HEK293 (cell line): ENCODE measurements around the gene ASTN2.

ENCODE experiments used
- KLF1 ChIP-seq: fragments of 450-650 bp; formaldehyde crosslinking; IDR thresholded peaks from 2 replicates; pipeline ENCODE4 v1.5.1; 2016; ENCODE audit warnings: missing biosample characterization, missing genetic modification characterization
- KLF8 ChIP-seq: fragments of 450-650 bp; formaldehyde crosslinking; IDR thresholded peaks from 2 replicates; pipeline ENCODE4 v1.5.1; 2016; ENCODE audit warnings: missing biosample characterization, missing genetic modification characterization
- ZNF660 ChIP-seq: fragments of 450-650 bp; IDR thresholded peaks from 2 replicates; pipeline ENCODE4 v1.5.1; 2018; ENCODE audit warnings: missing biosample characterization, mild to moderate bottlenecking, missing genetic modification characterization
- TF ChIP-seq, protein P1 (sequence below): fragments of 450-650 bp; formaldehyde crosslinking; IDR thresholded peaks from 2 replicates; pipeline ENCODE4 v1.5.1; 2016; ENCODE audit warnings: missing biosample characterization, missing genetic modification characterization
- TF ChIP-seq, protein P2 (sequence below): fragments of 450-650 bp; formaldehyde crosslinking; IDR thresholded peaks from 2 replicates; pipeline ENCODE4 v1.5.1; 2016; ENCODE audit warnings: missing biosample characterization, missing genetic modification characterization
- TF ChIP-seq, protein P3 (sequence below): fragments of 450-650 bp; formaldehyde crosslinking; IDR thresholded peaks from 2 replicates; pipeline ENCODE4 v1.5.1; 2016; ENCODE audit warnings: missing biosample characterization, missing genetic modification characterization

DNA sequence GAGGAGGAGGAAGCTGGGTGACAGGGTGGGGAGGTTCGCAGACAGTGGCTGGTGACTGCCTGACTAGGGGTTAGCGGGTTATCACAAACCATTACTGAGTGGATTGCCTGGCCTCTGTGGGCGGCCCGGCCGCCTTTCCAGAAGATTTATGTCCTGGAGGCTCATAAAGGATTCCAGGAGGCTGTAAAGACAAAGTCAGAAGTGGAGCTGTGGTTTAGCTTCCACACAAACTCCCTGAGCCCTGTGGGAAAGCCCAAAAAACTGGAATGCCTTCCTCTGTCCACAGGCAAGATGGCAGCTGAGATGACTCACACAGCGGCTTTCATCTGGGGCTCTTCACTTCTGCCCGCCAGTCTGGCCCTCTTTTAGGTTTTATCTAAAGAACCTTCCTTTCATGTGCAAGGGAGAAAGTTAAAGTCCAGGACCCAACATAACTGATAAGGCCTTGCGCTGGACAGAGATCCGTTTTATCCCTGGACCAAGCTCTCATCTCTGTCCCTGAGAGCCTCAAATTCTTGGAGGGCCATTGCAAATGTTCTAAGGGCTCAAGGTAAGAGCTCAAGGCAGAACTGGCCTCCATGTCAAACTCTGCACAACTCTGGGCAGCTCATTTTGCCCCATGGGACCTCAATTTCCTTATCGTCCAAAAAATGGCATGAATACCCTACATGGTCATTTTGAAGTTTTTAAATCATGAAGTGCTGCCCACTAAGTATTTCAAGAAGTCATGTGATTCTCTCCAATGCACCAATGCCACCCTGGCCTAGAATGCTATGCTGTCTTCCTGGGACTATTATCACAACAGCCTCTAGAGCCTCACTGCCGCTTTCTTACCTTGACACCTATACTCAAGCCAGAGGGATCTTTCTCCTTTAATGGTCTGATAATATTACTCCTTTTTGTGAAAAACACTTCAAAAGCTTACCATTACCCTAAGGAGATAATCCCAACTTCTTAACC, 977.2 kb downstream of the ASTN2 start:
- no peak for TF ChIP-seq ZNF660 (tag by site-specific recombination)
- TF ChIP-seq, protein P1, sequence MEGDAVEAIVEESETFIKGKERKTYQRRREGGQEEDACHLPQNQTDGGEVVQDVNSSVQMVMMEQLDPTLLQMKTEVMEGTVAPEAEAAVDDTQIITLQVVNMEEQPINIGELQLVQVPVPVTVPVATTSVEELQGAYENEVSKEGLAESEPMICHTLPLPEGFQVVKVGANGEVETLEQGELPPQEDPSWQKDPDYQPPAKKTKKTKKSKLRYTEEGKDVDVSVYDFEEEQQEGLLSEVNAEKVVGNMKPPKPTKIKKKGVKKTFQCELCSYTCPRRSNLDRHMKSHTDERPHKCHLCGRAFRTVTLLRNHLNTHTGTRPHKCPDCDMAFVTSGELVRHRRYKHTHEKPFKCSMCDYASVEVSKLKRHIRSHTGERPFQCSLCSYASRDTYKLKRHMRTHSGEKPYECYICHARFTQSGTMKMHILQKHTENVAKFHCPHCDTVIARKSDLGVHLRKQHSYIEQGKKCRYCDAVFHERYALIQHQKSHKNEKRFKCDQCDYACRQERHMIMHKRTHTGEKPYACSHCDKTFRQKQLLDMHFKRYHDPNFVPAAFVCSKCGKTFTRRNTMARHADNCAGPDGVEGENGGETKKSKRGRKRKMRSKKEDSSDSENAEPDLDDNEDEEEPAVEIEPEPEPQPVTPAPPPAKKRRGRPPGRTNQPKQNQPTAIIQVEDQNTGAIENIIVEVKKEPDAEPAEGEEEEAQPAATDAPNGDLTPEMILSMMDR: no peak
- no peak for TF ChIP-seq KLF8 (tag by site-specific recombination)
- TF ChIP-seq, protein P2, sequence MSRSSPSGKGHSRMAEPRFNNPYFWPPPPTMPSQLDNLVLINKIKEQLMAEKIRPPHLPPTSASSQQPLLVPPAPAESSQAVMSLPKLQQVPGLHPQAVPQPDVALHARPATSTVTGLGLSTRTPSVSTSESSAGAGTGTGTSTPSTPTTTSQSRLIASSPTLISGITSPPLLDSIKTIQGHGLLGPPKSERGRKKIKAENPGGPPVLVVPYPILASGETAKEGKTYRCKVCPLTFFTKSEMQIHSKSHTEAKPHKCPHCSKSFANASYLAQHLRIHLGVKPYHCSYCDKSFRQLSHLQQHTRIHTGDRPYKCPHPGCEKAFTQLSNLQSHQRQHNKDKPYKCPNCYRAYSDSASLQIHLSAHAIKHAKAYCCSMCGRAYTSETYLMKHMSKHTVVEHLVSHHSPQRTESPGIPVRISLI (tag by site-specific recombination): no peak
- TF ChIP-seq, protein P3, sequence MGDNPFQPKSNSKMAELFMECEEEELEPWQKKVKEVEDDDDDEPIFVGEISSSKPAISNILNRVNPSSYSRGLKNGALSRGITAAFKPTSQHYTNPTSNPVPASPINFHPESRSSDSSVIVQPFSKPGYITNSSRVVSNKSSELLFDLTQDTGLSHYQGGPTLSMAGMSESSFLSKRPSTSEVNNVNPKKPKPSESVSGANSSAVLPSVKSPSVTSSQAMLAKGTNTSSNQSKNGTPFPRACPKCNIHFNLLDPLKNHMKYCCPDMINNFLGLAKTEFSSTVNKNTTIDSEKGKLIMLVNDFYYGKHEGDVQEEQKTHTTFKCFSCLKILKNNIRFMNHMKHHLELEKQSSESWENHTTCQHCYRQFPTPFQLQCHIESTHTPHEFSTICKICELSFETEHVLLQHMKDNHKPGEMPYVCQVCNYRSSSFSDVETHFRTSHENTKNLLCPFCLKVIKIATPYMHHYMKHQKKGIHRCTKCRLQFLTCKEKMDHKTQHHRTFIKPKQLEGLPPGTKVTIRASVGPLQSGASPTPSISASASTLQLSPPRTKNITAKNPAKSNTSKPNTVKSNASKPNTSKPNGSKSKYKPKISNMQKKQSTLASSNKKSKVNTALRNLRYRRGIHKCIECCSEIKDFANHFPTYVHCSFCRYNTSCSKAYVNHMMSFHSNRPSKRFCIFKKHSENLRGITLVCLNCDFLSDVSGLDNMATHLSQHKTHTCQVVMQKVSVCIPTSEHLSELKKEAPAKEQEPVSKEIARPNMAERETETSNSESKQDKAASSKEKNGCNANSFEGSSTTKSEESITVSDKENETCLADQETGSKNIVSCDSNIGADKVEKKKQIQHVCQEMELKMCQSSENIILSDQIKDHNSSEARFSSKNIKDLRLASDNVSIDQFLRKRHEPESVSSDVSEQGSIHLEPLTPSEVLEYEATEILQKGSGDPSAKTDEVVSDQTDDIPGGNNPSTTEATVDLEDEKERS (tag by site-specific recombination): no peak
- TF ChIP-seq KLF1 (tag by site-specific recombination): no peak
